ENCODE data around the gene XPR1.

DNA sequence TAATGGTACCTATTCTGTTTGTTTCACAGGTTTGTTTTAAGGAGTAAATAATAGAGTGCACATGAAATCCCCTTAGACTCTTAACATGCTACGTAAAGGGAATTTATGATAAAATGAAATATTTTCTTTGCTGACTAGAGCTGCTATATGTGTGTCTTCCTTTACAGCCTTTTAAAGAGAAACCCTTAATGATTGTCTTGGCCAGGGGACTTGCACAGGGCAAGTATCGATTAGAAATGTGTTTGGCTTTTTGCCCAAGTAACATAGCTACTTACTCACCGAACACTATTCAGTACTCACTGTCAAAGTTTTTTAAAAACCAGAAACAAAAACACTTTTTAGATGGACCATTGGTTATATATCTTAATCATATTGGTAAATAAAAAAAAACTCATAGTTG lies 209.6 kb downstream of the XPR1 start:
- TF ChIP-seq POLR2A (IDR thresholded peaks at IDR 0.05) (no peak), CTCF (IDR thresholded peaks at IDR 0.05) (no peak), EP300 (IDR thresholded peaks at IDR 0.05) (no peak)
